Neural cell (in vitro differentiated cells): ENCODE measurements around the gene KLHDC7B.

Experiments
- CTCF ChIP-seq: fragments of 450-650 bp; IDR thresholded peaks from 2 replicates; pipeline ENCODE4 v1.5.1; 2014; ENCODE audit warnings: antibody characterized with exemption, mild to moderate bottlenecking, moderate library complexity; ENCODE audit not compliant: poor library complexity, severe bottlenecking
- EZH2 ChIP-seq: fragments of 200-600, 300-800 bp; shearing (Covaris generic), sonication (generic); IDR thresholded peaks from 2 replicates; pipeline ENCODE4 v1.6.1; 2014; ENCODE audit warnings: antibody characterized with exemption, low read length, borderline replicate concordance, mild to moderate bottlenecking; ENCODE audit not compliant: insufficient read depth, poor library complexity, severe bottlenecking
- TAF1 ChIP-seq: IDR thresholded peaks from 2 replicates; pipeline ENCODE4 v1.6.1; 2012; ENCODE audit warnings: low read depth

- no peak for TF ChIP-seq CTCF
- TF ChIP-seq TAF1: no peak
- no peak for TF ChIP-seq EZH2
Observed at GRCh38 chr22:50540381-50540780, 5.3 kb upstream of the KLHDC7B start.
